Measurements from ENCODE around the gene SLC38A3.
A peak's percentile ranks its signal among the peaks of the same experiment; 100 is the strongest.
"Not testable (repeated sequence)": the region's sequence is repeated elsewhere in the genome, so short reads cannot be mapped to it uniquely, and the experiment has no call there.

The SLC38A3 gene

GRCh38 chr3:50241713-50242380 is 36.8 kb downstream of the SLC38A3 start:
- CTCF ChIA-PET: interaction anchor here (0.5 to 0.9 kb wide), 2 partner anchors 15 to 47 kb away, joined by 3 to 4 read pairs; no protein-coding TSS in a partner anchor
- no peak for DNase-seq (ENCODE audit: low spot score)
- no peak for TF ChIP-seq CTCF (conservative IDR thresholded peaks at IDR 0.05; ENCODE audit: low read depth)
- POLR2A ChIA-PET (ENCODE audit: low non-redundant PET): no interaction called here
- H3K27ac ChIP-seq: peak overlapping the region; percentile 100

GRCh38 chr3:50242381-50242770 is 37.3 kb downstream of the SLC38A3 start:
- H3K27ac ChIP-seq: peak overlapping the region; percentile 100
- ChIA-PET POLR2A (ENCODE audit: low non-redundant PET) (no interaction called here), CTCF (interaction anchor here (0.5 to 0.8 kb wide), 3 partner anchors 16 to 121 kb away, joined by 3 to 5 read pairs (median 3); no protein-coding TSS in a partner anchor)
- DNase-seq (ENCODE audit: low spot score): no peak
- TF ChIP-seq CTCF (conservative IDR thresholded peaks at IDR 0.05; ENCODE audit: low read depth): no peak

GRCh38 chr3:50242851-50243542 is 37.9 kb downstream of the SLC38A3 start:
- CTCF ChIA-PET: interaction anchor here (0.6 to 1.1 kb wide), 3 partner anchors 16 to 122 kb away, joined by 3 to 5 read pairs (median 4); no protein-coding TSS in a partner anchor
- peak overlapping the region; percentile 100 for H3K27ac ChIP-seq
- no peak for DNase-seq (ENCODE audit: low spot score)
- POLR2A ChIA-PET (ENCODE audit: low non-redundant PET): no interaction called here
- TF ChIP-seq CTCF (conservative IDR thresholded peaks at IDR 0.05; ENCODE audit: low read depth): no peak

GRCh38 chr3:50243543-50243895 is 38.4 kb downstream of the SLC38A3 start:
- ChIA-PET POLR2A (ENCODE audit: low non-redundant PET) (no interaction called here), CTCF (interaction anchor here (0.6 to 1.1 kb wide), 2 partner anchors 17 to 28 kb away, joined by 4 to 5 read pairs; no protein-coding TSS in a partner anchor)
- DNase-seq (ENCODE audit: low spot score): no peak
- no peak for TF ChIP-seq CTCF (conservative IDR thresholded peaks at IDR 0.05; ENCODE audit: low read depth)
- peak overlapping the region; percentile 100 for H3K27ac ChIP-seq

GRCh38 chr3:50244813-50245212 is 39.7 kb downstream of the SLC38A3 start:
- DNase-seq (ENCODE audit: low spot score); CTCF ChIA-PET: not testable (repeated sequence)
- H3K27ac ChIP-seq: peak overlapping the region; percentile 100
- POLR2A ChIA-PET (ENCODE audit: low non-redundant PET): interaction anchor here (0.6 kb wide), 1 partner anchor 770 kb away, joined by 5 read pairs; no protein-coding TSS in a partner anchor

GRCh38 chr3:50245251-50245745 is 40.2 kb downstream of the SLC38A3 start:
- POLR2A ChIA-PET (ENCODE audit: low non-redundant PET): no interaction called here
- DNase-seq (ENCODE audit: low spot score): no peak
- H3K27ac ChIP-seq: peak overlapping the region; percentile 100
- no peak for TF ChIP-seq CTCF (conservative IDR thresholded peaks at IDR 0.05; ENCODE audit: low read depth)
- CTCF ChIA-PET: no interaction called here

Measured in RWPE1 (cell line).